Tibial artery (tissue), 4 donors: ENCODE measurements around the gene CPTP.

Source experiments
- DNase-seq, 2 donors: peaks; one replicate each; pipeline ENCODE4 v3.0.0-alpha.2; 2019
- H3K27ac ChIP-seq, 2 donors: fragments of 200-600 bp; sonication (generic) in 1 of 2; 1 replicate in 1 of 2; 2 replicates in 1 of 2; pipeline ENCODE4 v1.5.1; 2018 to 2019; ENCODE audit warnings: mild to moderate bottlenecking in 1 of 2
- H3K27me3 ChIP-seq, 2 donors: fragments of 200-600 bp; sonication (generic) in 1 of 2; one replicate each; pipeline versions ENCODE4 v1.5.1 to v1.6.0; 2016 to 2019
- H3K36me3 ChIP-seq, 3 donors: fragments of 200-600 bp; sonication (generic) in 2 of 3; one replicate each; pipeline ENCODE4 v1.5.1; 2016 to 2019; ENCODE audit warnings: mild to moderate bottlenecking in 2 of 3
- H3K4me1 ChIP-seq, 4 donors: fragments of 200-600 bp; sonication (generic) in 2 of 4; 1 replicate in 3 of 4; 2 replicates in 1 of 4; pipeline ENCODE4 v1.5.1; 2016 to 2019
- H3K4me3 ChIP-seq, 2 donors: fragments of 200-600 bp; sonication (generic) in 1 of 2; 1 replicate in 1 of 2; 2 replicates in 1 of 2; pipeline ENCODE4 v1.5.1; 2018 to 2019; ENCODE audit warnings: mild to moderate bottlenecking in 2 of 2
- H3K9me3 ChIP-seq, 3 donors: fragments of 200-600 bp; sonication (generic) in 1 of 3; one replicate each; pipeline ENCODE4 v1.5.1; 2016 to 2019
- CTCF ChIP-seq, 2 experiments: fragments of 200-600 bp in 1 of 2; fragments of 450-650 bp in 1 of 2; IDR thresholded peaks; one replicate each; pipeline ENCODE4 v1.5.1; 2017 to 2019; ENCODE audit warnings: antibody characterized with exemption in 2 of 2, mild to moderate bottlenecking in 1 of 2, moderate library complexity in 1 of 2
- intact Hi-C: fragments of 100-400 bp; cut with DNase I; formaldehyde crosslinking; loops from one replicate; pipeline ENCODE4 v1.15.0; 2023; ENCODE audit warnings: low total_unique reads

CPTP gene

GRCh38 chr1:1291023-1291528 lies 33.5 kb upstream of the CPTP start:
- Histone ChIP-seq H3K4me1 (peaks cover 0 to 25% (median 7%) of the 10 kb centered on the region in 4 donors), H3K27me3 (peaks cover 0 to 35% of the 10 kb centered on the region in 2 donors), H3K27ac (no peak overlapping the region), H3K9me3 (no peaks in the 10 kb centered on the region), H3K4me3 (no peak overlapping the region), H3K36me3 (peaks cover 0 to 29% (median 14%) of the 10 kb centered on the region in 3 donors)
- no peak for TF ChIP-seq CTCF (IDR thresholded peaks at IDR 0.05)
- intact Hi-C loops = loop anchor here (5.0 kb wide), 1 partner anchor 169 kb away; no protein-coding TSS in a partner anchor
- no peak for DNase-seq

GRCh38 chr1:1291548-1292441 lies 32.8 kb upstream of the CPTP start:
- TF ChIP-seq CTCF (IDR thresholded peaks at IDR 0.05) = peak; percentile 51 to 59
- Histone ChIP-seq H3K4me1 (peaks cover 0 to 25% (median 7%) of the 10 kb centered on the region in 4 donors), H3K9me3 (no peaks in the 10 kb centered on the region), H3K27ac (no peak overlapping the region), H3K36me3 (peaks cover 0 to 36% (median 21%) of the 10 kb centered on the region in 3 donors), H3K27me3 (peaks cover 0 to 28% of the 10 kb centered on the region in 2 donors), H3K4me3 (no peak overlapping the region)
- peak in 1 of 2 donors; percentile 44 for DNase-seq
- intact Hi-C loops = loop anchor here (5.0 kb wide), 1 partner anchor 169 kb away; no protein-coding TSS in a partner anchor

- peaks cover 0 to 25% (median 7%) of the 10 kb centered on the region in 4 donors for H3K4me1 ChIP-seq
- H3K9me3 ChIP-seq = no peaks in the 10 kb centered on the region
- H3K27me3 ChIP-seq = peaks cover 0 to 22% of the 10 kb centered on the region in 2 donors
- intact Hi-C loops = loop anchor here (5.0 kb wide), 1 partner anchor 170 kb away; no protein-coding TSS in a partner anchor
- H3K4me3 ChIP-seq = no peak overlapping the region
- H3K36me3 ChIP-seq = peaks cover 0 to 39% (median 24%) of the 10 kb centered on the region in 3 donors
- DNase-seq = no peak
- no peak overlapping the region for H3K27ac ChIP-seq
- TF ChIP-seq CTCF (IDR thresholded peaks at IDR 0.05) = no peak
Observed at GRCh38 chr1:1292442-1292779, 32.2 kb upstream of the CPTP start.

GRCh38 chr1:1292851-1293250 lies 31.8 kb upstream of the CPTP start:
- no peaks in the 10 kb centered on the region for H3K9me3 ChIP-seq
- intact Hi-C loops = loop anchor here (5.0 kb wide), 1 partner anchor 171 kb away; no protein-coding TSS in a partner anchor
- no peak overlapping the region for H3K27ac ChIP-seq
- H3K27me3 ChIP-seq = peaks cover 0 to 18% of the 10 kb centered on the region in 2 donors
- no peak overlapping the region for H3K4me3 ChIP-seq
- H3K36me3 ChIP-seq = peaks cover 3 to 43% (median 28%) of the 10 kb centered on the region in 3 donors
- TF ChIP-seq CTCF (IDR thresholded peaks at IDR 0.05) = no peak
- peaks cover 0 to 25% (median 7%) of the 10 kb centered on the region in 4 donors for H3K4me1 ChIP-seq
- no peak for DNase-seq

GRCh38 chr1:1293263-1294249 lies 31.0 kb upstream of the CPTP start:
- no peak for DNase-seq
- no peak overlapping the region for H3K4me3 ChIP-seq
- TF ChIP-seq CTCF (IDR thresholded peaks at IDR 0.05) = no peak
- H3K4me1 ChIP-seq = peaks cover 0 to 25% (median 7%) of the 10 kb centered on the region in 4 donors
- H3K36me3 ChIP-seq = peaks cover 3 to 48% (median 28%) of the 10 kb centered on the region in 3 donors
- intact Hi-C loops = loop anchor here (5.0 kb wide), 1 partner anchor 171 kb away; no protein-coding TSS in a partner anchor
- H3K27me3 ChIP-seq = peaks cover 0 to 16% of the 10 kb centered on the region in 2 donors
- H3K9me3 ChIP-seq = no peaks in the 10 kb centered on the region
- no peak overlapping the region for H3K27ac ChIP-seq
